Suprapubic skin (tissue), 4 donors: Measurements from ENCODE around the gene RFX2.

ENCODE experiments used
- CTCF ChIP-seq, 2 donors: fragments of 200-600 bp in 1 of 2; fragments of 450-650 bp in 1 of 2; sonication (generic) in 1 of 2; IDR thresholded peaks; one replicate each; pipeline ENCODE4 v1.5.1; 2016 to 2019; ENCODE audit warnings: antibody characterized with exemption in 2 of 2, mild to moderate bottlenecking in 1 of 2, moderate library complexity in 1 of 2
- POLR2A ChIP-seq, 2 donors: fragments of 450-650 bp; IDR thresholded peaks; one replicate each; pipeline ENCODE4 v1.6.1; 2017; ENCODE audit warnings: antibody characterized with exemption in 2 of 2, mild to moderate bottlenecking in 2 of 2, moderate library complexity in 2 of 2
- POLR2AphosphoS5 ChIP-seq, 3 donors: sonication (generic); formaldehyde crosslinking; IDR thresholded peaks; one replicate each; pipeline ENCODE4 v1.6.1; 2017; ENCODE audit warnings: antibody characterized with exemption in 3 of 3

- TF ChIP-seq CTCF (IDR thresholded peaks at IDR 0.05) (no peak), POLR2AphosphoS5 (IDR thresholded peaks at IDR 0.05) (no peak), POLR2A (IDR thresholded peaks at IDR 0.05) (no peak)
Measured at GRCh38 chr19:6048348-6048747, 62.0 kb downstream of the RFX2 start.
